ENCODE results near the gene AMOTL1.

DNA sequence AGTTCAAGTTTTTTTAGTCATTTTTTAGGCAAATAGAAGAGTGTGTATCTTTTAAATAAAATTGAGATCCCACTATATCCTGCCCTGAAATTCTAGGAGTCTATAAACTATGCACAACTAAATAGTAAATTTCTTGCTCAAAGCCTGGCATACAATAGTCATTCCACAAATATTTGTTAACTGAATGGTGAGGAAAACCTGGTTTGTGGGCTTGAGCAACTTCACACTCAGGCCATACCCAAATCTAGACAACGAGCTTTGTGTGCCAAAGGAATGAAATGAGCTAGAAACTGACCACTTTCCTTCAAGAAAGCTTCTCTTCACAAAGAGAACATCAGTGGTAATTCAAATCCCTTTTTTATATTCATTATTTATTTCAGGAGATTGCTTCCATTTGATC, 39.6 kb upstream of the AMOTL1 start:
- TF ChIP-seq, protein P1, sequence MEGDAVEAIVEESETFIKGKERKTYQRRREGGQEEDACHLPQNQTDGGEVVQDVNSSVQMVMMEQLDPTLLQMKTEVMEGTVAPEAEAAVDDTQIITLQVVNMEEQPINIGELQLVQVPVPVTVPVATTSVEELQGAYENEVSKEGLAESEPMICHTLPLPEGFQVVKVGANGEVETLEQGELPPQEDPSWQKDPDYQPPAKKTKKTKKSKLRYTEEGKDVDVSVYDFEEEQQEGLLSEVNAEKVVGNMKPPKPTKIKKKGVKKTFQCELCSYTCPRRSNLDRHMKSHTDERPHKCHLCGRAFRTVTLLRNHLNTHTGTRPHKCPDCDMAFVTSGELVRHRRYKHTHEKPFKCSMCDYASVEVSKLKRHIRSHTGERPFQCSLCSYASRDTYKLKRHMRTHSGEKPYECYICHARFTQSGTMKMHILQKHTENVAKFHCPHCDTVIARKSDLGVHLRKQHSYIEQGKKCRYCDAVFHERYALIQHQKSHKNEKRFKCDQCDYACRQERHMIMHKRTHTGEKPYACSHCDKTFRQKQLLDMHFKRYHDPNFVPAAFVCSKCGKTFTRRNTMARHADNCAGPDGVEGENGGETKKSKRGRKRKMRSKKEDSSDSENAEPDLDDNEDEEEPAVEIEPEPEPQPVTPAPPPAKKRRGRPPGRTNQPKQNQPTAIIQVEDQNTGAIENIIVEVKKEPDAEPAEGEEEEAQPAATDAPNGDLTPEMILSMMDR (IDR thresholded peaks at IDR 0.05) = no peak
- TF ChIP-seq POLR2A (IDR thresholded peaks at IDR 0.05) = no peak

All from esophagus squamous epithelium (tissue), 4 donors.